Ishikawa (cell line): ENCODE data around the gene RAB11FIP5.

ENCODE experiments used
- CEBPB ChIP-seq: IDR thresholded peaks from 2 replicates; pipeline ENCODE4 v1.6.1; 2012
- CREB1 ChIP-seq: IDR thresholded peaks from 2 replicates; pipeline ENCODE4 v1.6.1; 2012; ENCODE audit warnings: low read depth
- EGR1 ChIP-seq: IDR thresholded peaks from 2 replicates; pipeline ENCODE4 v1.6.1; 2012
- EP300 ChIP-seq: IDR thresholded peaks from 2 replicates; pipeline ENCODE4 v1.6.1; 2012; ENCODE audit warnings: borderline replicate concordance
- FOXM1 ChIP-seq: IDR thresholded peaks from 2 replicates; pipeline ENCODE4 v1.6.1; 2012; ENCODE audit warnings: low read depth, borderline replicate concordance
- NFIC ChIP-seq: IDR thresholded peaks from 2 replicates; pipeline ENCODE4 v1.6.1; 2012
- RAD21 ChIP-seq: IDR thresholded peaks from 2 replicates; pipeline ENCODE4 v1.6.1; 2012; ENCODE audit warnings: low read depth
- REST ChIP-seq: IDR thresholded peaks from 2 replicates; pipeline ENCODE4 v1.6.1; 2012; ENCODE audit warnings: low read depth, mild to moderate bottlenecking
- TAF1 ChIP-seq: IDR thresholded peaks from 2 replicates; pipeline ENCODE4 v1.6.1; 2012; ENCODE audit warnings: low read depth, mild to moderate bottlenecking
- TCF12 ChIP-seq: IDR thresholded peaks from 2 replicates; pipeline ENCODE4 v1.6.1; 2012; ENCODE audit warnings: low read depth
- TEAD4 ChIP-seq: IDR thresholded peaks from 2 replicates; pipeline ENCODE4 v1.6.1; 2012
- USF1 ChIP-seq: IDR thresholded peaks from 2 replicates; pipeline ENCODE4 v1.6.1; 2012
- YY1 ChIP-seq: IDR thresholded peaks from 2 replicates; pipeline ENCODE4 v1.6.1; 2012; ENCODE audit warnings: low read depth
- ZBTB7A ChIP-seq: IDR thresholded peaks from 2 replicates; pipeline ENCODE4 v1.6.1; 2012; ENCODE audit warnings: low read depth
- TF ChIP-seq, protein P1 (sequence below): IDR thresholded peaks from 2 replicates; pipeline ENCODE4 v1.6.1; 2012

Gene RAB11FIP5

DNA sequence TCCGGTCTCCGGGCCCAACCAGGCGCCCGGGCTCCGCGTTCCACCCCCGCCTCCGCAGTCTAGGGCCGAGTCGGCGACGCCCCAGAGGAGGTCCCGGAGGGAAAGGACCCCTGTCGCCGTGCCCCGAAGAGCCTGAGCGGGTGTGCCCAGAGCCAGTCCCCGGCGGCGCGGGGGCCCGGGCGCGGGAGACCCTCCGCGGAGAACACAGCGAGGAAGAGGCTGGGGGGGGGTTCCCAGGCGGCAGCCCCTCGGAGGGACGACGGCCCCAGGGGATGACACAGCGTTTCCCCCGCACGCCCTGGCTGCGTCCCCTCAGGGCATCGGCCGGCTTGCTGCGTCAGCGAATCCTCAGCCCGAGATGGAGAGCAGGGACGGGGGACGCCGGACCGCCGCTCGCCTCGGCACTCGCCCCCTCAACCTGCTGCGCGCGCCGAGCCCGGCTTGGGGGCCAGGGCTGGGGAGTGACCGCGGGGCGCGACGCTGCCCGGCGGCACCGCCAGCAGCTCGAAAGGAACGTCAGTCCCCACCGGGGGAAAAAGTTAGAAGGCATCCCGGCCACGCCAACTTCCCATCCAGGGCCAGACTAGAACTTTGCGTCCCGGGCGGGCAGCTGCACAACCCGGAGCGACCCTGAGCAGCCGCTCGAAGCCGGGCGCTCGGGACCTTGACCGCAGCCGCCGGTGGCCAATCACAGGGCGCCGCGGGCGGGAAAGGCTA, 41.9 kb downstream of the RAB11FIP5 start:
- TF ChIP-seq CREB1 (no peak), CEBPB (no peak), ZBTB7A (peak; percentile 93), TEAD4 (no peak), EGR1 (peak; percentile 23; the same call in 1 of the 2 replicates), TAF1 (peak; percentile 26; the same call in 1 of the 2 replicates), RAD21 (no peak), YY1 (no peak), TCF12 (no peak; the same call in 1 of the 2 replicates), NFIC (no peak; the same call in 1 of the 2 replicates), FOXM1 (no peak), EP300 (no peak), REST (no peak), USF1 (no peak)
- TF ChIP-seq, protein P1, sequence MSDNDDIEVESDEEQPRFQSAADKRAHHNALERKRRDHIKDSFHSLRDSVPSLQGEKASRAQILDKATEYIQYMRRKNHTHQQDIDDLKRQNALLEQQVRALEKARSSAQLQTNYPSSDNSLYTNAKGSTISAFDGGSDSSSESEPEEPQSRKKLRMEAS: peak; percentile 52

GRCh38 chr2:73069855-73070642, 42.7 kb downstream of the RAB11FIP5 start:
- TF ChIP-seq TEAD4: no peak
- no peak for TF ChIP-seq EP300
- no peak for TF ChIP-seq CEBPB
- no peak for TF ChIP-seq YY1
- TF ChIP-seq EGR1: no peak
- no peak for TF ChIP-seq TAF1
- TF ChIP-seq REST: no peak
- TF ChIP-seq CREB1: no peak
- TF ChIP-seq FOXM1: no peak
- TF ChIP-seq, protein P1: no peak
- no peak for TF ChIP-seq RAD21
- TF ChIP-seq ZBTB7A: no peak
- no peak for TF ChIP-seq USF1
- no peak for TF ChIP-seq TCF12

- TF ChIP-seq TCF12: no peak
- TF ChIP-seq YY1: no peak
Observed at GRCh38 chr2:73069041-73069854, 43.5 kb downstream of the RAB11FIP5 start.

DNA sequence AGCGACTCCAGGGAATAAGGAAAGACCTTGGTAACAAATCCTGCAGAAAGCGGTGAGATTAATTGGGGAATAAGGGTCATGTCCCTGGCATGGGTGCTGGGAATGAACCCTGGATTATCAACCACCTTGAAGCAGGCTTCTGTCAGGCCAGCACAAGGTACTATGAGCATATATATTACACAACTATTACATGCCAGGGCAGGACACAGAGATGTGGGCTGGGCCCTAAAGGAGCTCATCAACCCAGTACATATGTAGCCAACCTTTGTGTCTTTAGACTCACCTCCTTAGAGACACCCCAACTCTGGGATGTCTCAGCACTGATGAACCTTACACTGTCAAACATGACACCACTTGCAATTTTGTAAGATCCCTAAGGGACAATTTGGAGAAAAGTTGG, 44.6 kb downstream of the RAB11FIP5 start:
- TF ChIP-seq TCF12 (no peak), ZBTB7A (no peak), CEBPB (no peak), CREB1 (no peak), NFIC (no peak), FOXM1 (no peak), TAF1 (no peak), TEAD4 (no peak), EP300 (no peak), REST (no peak), USF1 (no peak), YY1 (no peak), RAD21 (no peak), EGR1 (no peak)
